Subcutaneous abdominal adipose tissue (tissue), 5 donors: ENCODE measurements around the gene CABLES1.

ENCODE experiments used
- H3K27ac ChIP-seq: one replicate; pipeline ENCODE4 v1.7.0; 2013; ENCODE audit warnings: low read depth, mild to moderate bottlenecking, inconsistent platforms, low read length, moderate library complexity
- H3K27me3 ChIP-seq, 5 donors: one replicate each; pipeline ENCODE4 v1.7.0; 2013; ENCODE audit warnings: low read length in 5 of 5, inconsistent platforms in 1 of 5; ENCODE audit not compliant: control insufficient read depth in 5 of 5, insufficient read depth in 4 of 5
- H3K36me3 ChIP-seq, 5 donors: one replicate each; pipeline ENCODE4 v1.7.0; 2013; ENCODE audit warnings: low read length in 5 of 5; ENCODE audit not compliant: control insufficient read depth in 5 of 5, insufficient read depth in 5 of 5
- H3K4me1 ChIP-seq, 5 donors: one replicate each; pipeline ENCODE4 v1.7.0; 2013; ENCODE audit warnings: low read length in 5 of 5, mild to moderate bottlenecking in 3 of 5, moderate library complexity in 1 of 5; ENCODE audit not compliant: control insufficient read depth in 5 of 5, insufficient read depth in 5 of 5
- H3K4me3 ChIP-seq, 5 donors: one replicate each; pipeline ENCODE4 v1.7.0; 2013; ENCODE audit warnings: low read length in 5 of 5, low read depth in 1 of 5
- H3K9ac ChIP-seq, 5 donors: one replicate each; pipeline ENCODE4 v1.7.0; 2013; ENCODE audit warnings: low read length in 5 of 5, mild to moderate bottlenecking in 4 of 5, moderate library complexity in 3 of 5
- H3K9me3 ChIP-seq, 5 donors: one replicate each; pipeline ENCODE4 v1.7.0; 2013; ENCODE audit warnings: low read length in 5 of 5; ENCODE audit not compliant: control insufficient read depth in 5 of 5
- donor health status: healthy.
- donor health status: healthy.
- donor health status: healthy.
- donor health status: healthy.
- donor health status: healthy.

The CABLES1 gene

DNA sequence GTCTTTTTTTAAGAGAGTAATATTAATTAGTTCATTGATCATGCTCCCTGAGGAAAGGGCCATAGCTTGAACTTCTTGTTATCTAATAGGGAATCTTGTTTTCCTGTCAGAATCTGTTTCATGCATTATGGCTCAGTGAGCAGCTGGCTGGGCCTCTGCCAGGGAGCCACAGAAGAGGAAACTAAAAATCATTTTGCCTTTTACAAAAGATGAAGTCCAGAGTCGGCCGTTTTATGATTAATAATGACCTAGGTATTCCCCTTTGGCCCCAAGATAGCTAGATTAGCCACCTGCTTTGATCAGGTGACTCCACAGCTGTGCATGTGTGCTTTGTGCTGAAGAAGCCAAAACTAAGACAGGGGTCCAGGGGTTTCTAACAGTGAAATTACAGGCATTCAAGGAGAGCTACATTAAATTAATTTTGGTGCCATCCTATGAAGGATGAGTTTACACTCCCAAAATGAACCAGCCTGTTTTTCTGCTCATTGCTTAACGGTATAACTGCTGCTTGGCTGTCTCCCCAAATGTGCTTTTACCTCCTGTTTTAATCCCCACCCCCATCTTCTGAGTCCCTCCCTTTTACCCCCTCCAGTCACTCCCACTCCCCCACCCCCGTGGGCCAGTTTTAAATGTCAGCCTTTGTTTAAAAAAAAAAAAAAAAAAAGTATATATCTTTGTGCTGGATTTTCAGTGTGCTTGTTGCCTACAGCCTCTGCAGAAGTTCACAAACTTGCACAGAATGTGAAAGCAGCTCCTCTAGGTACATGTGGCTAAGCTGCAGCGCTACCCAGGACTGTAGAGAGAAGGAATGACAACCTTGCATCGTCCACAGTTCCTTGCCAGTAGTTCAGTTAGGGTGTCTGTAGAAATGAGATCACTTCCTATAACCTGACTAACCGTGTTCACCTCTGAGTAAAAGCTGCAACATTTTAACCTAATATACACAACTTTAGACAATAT lies 93.1 kb downstream of the CABLES1 start:
- no peak overlapping the region for H3K4me3 ChIP-seq
- peaks cover 21 to 78% (median 71%) of the 10 kb centered on the region in 5 donors for H3K4me1 ChIP-seq
- no peaks in the 10 kb centered on the region for H3K27me3 ChIP-seq
- H3K9ac ChIP-seq: peak overlapping the region in 1 of 5 donors; percentile 35
- H3K9me3 ChIP-seq: no peaks in the 10 kb centered on the region
- H3K36me3 ChIP-seq: peaks cover 0 to 3% (median 0%) of the 10 kb centered on the region in 5 donors
- peak overlapping the region; percentile 94 for H3K27ac ChIP-seq

- H3K4me3 ChIP-seq: peak overlapping the region in 1 of 5 donors; percentile 43
- H3K27ac ChIP-seq: peak overlapping the region; percentile 94
- no peaks in the 10 kb centered on the region for H3K9me3 ChIP-seq
- no peak overlapping the region for H3K9ac ChIP-seq
- H3K36me3 ChIP-seq: peaks cover 0 to 8% (median 3%) of the 10 kb centered on the region in 5 donors
- H3K4me1 ChIP-seq: peaks cover 21 to 76% (median 67%) of the 10 kb centered on the region in 5 donors
- no peaks in the 10 kb centered on the region for H3K27me3 ChIP-seq
Measured at GRCh38 chr18:23229472-23229871, 94.2 kb downstream of the CABLES1 start.

DNA sequence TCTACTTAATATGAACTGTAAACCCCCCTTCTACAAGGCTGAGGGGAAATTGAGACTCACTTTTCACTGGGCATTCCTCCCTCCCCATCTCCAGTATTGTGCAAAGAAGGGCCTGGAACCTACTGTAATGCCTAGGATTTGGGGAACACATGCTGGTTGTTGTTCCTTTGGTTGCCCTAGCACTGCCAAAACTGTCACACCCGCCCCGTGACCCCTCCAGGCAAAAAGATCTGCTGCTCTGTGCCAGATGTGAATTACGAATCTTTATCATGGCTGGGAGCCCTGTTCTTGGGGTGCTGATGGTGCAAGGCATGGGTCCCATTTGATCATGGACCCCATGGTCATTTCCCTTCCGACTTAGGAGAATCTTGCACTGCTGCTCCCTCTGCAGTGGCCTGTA lies 95.4 kb downstream of the CABLES1 start:
- H3K27ac ChIP-seq: peak overlapping the region; percentile 94

GRCh38 chr18:23231340-23232021 lies 96.2 kb downstream of the CABLES1 start:
- H3K36me3 ChIP-seq: peaks cover 0 to 20% (median 19%) of the 10 kb centered on the region in 5 donors
- H3K9ac ChIP-seq: peak overlapping the region in 2 of 5 donors; percentile 7 to 46
- peaks cover 17 to 68% (median 58%) of the 10 kb centered on the region in 5 donors for H3K4me1 ChIP-seq
- no peaks in the 10 kb centered on the region for H3K9me3 ChIP-seq
- H3K27ac ChIP-seq: peak overlapping the region; percentile 94
- H3K27me3 ChIP-seq: no peaks in the 10 kb centered on the region
- peak overlapping the region in 3 of 5 donors; percentile 1 to 17 (median 4) for H3K4me3 ChIP-seq

More for the DNA sequence above, 95.4 kb downstream of the CABLES1 start:
- Histone ChIP-seq H3K27me3 (no peaks in the 10 kb centered on the region), H3K4me3 (no peak overlapping the region), H3K4me1 (peaks cover 17 to 75% (median 65%) of the 10 kb centered on the region in 5 donors), H3K9me3 (no peaks in the 10 kb centered on the region), H3K9ac (peak overlapping the region in 2 of 5 donors; percentile 20 to 26), H3K36me3 (peaks cover 0 to 14% (median 11%) of the 10 kb centered on the region in 5 donors)

- peaks cover 17 to 69% (median 57%) of the 10 kb centered on the region in 5 donors for H3K4me1 ChIP-seq
- no peaks in the 10 kb centered on the region for H3K27me3 ChIP-seq
- no peaks in the 10 kb centered on the region for H3K9me3 ChIP-seq
- no peak overlapping the region for H3K9ac ChIP-seq
- H3K36me3 ChIP-seq: peaks cover 0 to 23% (median 19%) of the 10 kb centered on the region in 5 donors
- H3K4me3 ChIP-seq: no peak overlapping the region
- peak overlapping the region; percentile 94 for H3K27ac ChIP-seq
Measured at GRCh38 chr18:23232331-23232730, 97.0 kb downstream of the CABLES1 start.

DNA sequence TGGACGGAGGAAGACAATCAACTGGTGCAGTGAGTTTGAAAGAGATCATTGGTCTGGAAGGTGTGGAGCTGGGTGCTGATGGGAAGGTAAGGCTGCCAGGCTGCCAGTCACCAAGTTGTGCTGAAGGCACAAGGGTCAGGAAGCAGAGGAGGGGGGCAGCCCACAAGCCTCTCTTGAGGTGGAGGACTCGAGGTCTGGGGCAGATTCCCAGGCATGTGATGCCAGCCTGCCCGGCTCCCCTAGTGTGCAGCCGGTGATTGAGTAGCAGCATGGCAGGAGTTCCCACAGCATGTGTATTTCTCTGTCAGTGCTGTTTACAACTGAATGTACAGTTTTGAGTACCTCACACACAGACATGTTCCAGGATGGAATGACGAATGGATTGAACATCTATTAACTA lies 99.3 kb downstream of the CABLES1 start:
- Histone ChIP-seq H3K36me3 (peaks cover 0 to 26% (median 19%) of the 10 kb centered on the region in 5 donors), H3K27ac (no peak overlapping the region), H3K4me1 (peaks cover 16 to 64% (median 51%) of the 10 kb centered on the region in 5 donors)

DNA sequence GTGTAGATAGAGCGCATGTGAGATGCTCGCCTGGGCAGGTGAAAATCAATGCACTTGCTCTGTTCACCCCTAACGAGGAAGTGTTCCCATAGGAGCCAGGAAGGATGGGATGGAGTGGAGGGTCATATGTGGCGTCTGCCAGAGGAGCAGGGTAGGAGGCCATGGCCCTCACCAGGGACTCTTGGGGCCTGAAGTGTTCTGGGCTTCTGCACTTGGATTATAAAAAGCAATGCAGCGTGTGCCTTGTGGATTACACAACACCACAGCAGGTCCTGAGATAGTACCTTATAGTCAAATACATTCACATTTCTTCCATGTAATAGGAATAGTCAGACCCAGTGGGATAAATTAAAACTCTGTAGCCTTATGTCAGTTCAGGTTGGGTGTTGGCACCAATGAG lies 100.1 kb downstream of the CABLES1 start:
- Histone ChIP-seq H3K4me3 (no peak overlapping the region), H3K27ac (no peak overlapping the region), H3K36me3 (peaks cover 0 to 27% (median 19%) of the 10 kb centered on the region in 5 donors)

More for the DNA sequence above, 99.3 kb downstream of the CABLES1 start:
- H3K4me3 ChIP-seq: no peak overlapping the region
- no peaks in the 10 kb centered on the region for H3K27me3 ChIP-seq
- no peaks in the 10 kb centered on the region for H3K9me3 ChIP-seq
- no peak overlapping the region for H3K9ac ChIP-seq

GRCh38 chr18:23235860-23236259 lies 100.6 kb downstream of the CABLES1 start:
- no peak overlapping the region for H3K9ac ChIP-seq
- H3K4me3 ChIP-seq: no peak overlapping the region
- no peaks in the 10 kb centered on the region for H3K9me3 ChIP-seq
- no peaks in the 10 kb centered on the region for H3K27me3 ChIP-seq
- peaks cover 2 to 28% (median 21%) of the 10 kb centered on the region in 5 donors for H3K36me3 ChIP-seq
- H3K4me1 ChIP-seq: peaks cover 16 to 57% (median 41%) of the 10 kb centered on the region in 5 donors
- H3K27ac ChIP-seq: no peak overlapping the region

More for the DNA sequence above, 100.1 kb downstream of the CABLES1 start:
- Histone ChIP-seq H3K9me3 (no peaks in the 10 kb centered on the region), H3K27me3 (no peaks in the 10 kb centered on the region), H3K9ac (no peak overlapping the region), H3K4me1 (peaks cover 16 to 61% (median 46%) of the 10 kb centered on the region in 5 donors)

- H3K27ac ChIP-seq: peak overlapping the region; percentile 93
- H3K4me1 ChIP-seq: peaks cover 9 to 46% (median 30%) of the 10 kb centered on the region in 5 donors
- no peaks in the 10 kb centered on the region for H3K9me3 ChIP-seq
- H3K4me3 ChIP-seq: peak overlapping the region in 4 of 5 donors; percentile 9 to 46 (median 44)
- H3K36me3 ChIP-seq: peaks cover 3 to 28% (median 23%) of the 10 kb centered on the region in 5 donors
- H3K27me3 ChIP-seq: no peaks in the 10 kb centered on the region
- H3K9ac ChIP-seq: no peak overlapping the region
Measured at GRCh38 chr18:23236876-23237468, 101.7 kb downstream of the CABLES1 start.
